AG09309 (cell line): ENCODE results near the gene SLIT3.

Experiments used
- DNase-seq: peaks from one replicate; pipeline ENCODE4 v3.0.0-alpha.2; 2010; ENCODE audit warnings: low read depth
- H3K4me3 ChIP-seq: 2 replicates; pipeline ENCODE4 v1.5.1; 2011; ENCODE audit warnings: mild to moderate bottlenecking, low read depth, low read length, moderate library complexity; ENCODE audit not compliant: control insufficient read depth
- TF ChIP-seq, protein P1 (sequence below): IDR thresholded peaks from 2 replicates; pipeline ENCODE4 v1.5.1; 2011; ENCODE audit warnings: mild to moderate bottlenecking, low read depth, low read length, inconsistent platforms; ENCODE audit not compliant: insufficient read depth, control insufficient read depth; ENCODE audit errors: missing control alignments

Gene SLIT3

GRCh38 chr5:168740811-168741213 lies 560.1 kb downstream of the SLIT3 start:
- no peak overlapping the region for H3K4me3 ChIP-seq
- DNase-seq = no peak
- TF ChIP-seq, protein P1, sequence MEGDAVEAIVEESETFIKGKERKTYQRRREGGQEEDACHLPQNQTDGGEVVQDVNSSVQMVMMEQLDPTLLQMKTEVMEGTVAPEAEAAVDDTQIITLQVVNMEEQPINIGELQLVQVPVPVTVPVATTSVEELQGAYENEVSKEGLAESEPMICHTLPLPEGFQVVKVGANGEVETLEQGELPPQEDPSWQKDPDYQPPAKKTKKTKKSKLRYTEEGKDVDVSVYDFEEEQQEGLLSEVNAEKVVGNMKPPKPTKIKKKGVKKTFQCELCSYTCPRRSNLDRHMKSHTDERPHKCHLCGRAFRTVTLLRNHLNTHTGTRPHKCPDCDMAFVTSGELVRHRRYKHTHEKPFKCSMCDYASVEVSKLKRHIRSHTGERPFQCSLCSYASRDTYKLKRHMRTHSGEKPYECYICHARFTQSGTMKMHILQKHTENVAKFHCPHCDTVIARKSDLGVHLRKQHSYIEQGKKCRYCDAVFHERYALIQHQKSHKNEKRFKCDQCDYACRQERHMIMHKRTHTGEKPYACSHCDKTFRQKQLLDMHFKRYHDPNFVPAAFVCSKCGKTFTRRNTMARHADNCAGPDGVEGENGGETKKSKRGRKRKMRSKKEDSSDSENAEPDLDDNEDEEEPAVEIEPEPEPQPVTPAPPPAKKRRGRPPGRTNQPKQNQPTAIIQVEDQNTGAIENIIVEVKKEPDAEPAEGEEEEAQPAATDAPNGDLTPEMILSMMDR = no peak

DNA sequence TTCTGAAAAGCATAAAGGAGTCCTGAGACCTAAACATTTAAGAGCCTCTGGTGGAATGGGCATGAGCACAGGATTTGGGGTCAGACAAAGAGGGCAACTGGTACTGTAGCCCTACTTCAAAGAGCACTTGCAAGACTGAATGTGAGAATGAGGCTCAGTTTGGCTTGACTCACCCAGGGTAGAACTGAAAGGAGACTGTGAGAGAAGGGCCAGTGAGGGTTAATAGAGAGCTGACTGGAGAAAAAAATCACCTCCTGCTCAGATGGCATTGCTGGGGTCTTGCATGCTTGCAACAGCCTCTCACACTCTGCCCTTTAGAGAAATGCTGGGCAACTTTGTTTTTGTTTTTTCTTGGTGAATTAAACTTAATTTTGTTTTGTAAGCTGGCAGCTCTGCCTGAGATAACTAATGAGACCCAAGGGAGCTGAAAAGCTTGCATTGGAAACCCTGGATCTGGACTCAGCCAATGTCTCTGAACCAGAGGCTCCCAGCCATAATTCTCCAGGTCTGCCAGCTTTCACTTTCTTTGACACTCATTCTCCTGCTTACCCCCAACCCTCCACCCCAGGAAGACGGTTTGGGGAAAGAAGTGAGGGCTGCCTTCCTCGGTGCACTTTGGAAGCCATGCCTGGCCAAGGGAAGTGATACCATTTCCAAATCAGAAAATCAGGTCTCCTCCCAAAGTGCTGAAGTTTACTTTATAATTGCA lies 560.7 kb downstream of the SLIT3 start:
- no peak for DNase-seq
- TF ChIP-seq, protein P1 = no peak
- no peak overlapping the region for H3K4me3 ChIP-seq

- H3K4me3 ChIP-seq = no peak overlapping the region
- TF ChIP-seq, protein P1 = no peak
- DNase-seq = no peak
Observed at GRCh38 chr5:168737066-168737465, 563.9 kb downstream of the SLIT3 start.

DNA sequence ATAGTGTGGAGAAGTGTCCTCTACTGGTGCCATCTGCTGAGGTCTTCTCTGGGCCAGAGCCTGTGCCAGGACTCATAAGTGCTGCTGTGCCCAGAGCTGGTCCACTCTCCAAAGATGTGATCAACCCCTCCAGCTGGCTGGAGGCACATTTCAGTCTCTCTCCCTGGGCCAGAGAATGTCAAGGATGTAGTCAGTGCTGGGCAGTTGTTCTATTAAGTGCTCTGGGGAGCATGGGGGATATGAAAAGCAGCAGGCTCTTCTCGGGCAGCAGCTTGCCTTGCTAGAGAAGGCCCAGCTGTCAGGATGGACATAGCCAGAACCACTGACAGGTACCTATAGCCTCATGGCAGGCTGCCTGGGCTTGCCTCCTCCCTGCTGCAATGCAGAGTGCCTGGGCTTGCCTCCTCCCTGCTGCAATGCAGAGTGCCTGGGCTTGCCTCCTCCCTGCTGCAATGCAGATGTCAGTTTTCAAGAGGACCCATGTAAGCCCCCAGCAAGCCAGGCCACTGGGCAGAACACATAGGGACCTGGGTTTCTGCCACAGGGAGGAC lies 564.6 kb downstream of the SLIT3 start:
- no peak overlapping the region for H3K4me3 ChIP-seq
- no peak for DNase-seq
- TF ChIP-seq, protein P1 = no peak

- H3K4me3 ChIP-seq = no peak overlapping the region
- TF ChIP-seq, protein P1 = no peak
- DNase-seq = no peak
Observed at GRCh38 chr5:168734620-168735300, 566.2 kb downstream of the SLIT3 start.

- no peak for DNase-seq
- TF ChIP-seq, protein P1 = no peak
- H3K4me3 ChIP-seq = no peak overlapping the region
Observed at GRCh38 chr5:168734119-168734518, 566.8 kb downstream of the SLIT3 start.
